ENCODE measurements around the gene CNTNAP5. TPM values are rescaled to one million over a fixed set of nuclear protein-coding genes. Genes with fewer than 3 reads are reported as not detected.
"Not testable (repeated sequence)": the region's sequence is repeated elsewhere in the genome, so short reads cannot be mapped to it uniquely, and the experiment has no call there.

The CNTNAP5 gene
- total RNA-seq, 1 experiment from 2014 or later = not detected

- H3K27ac ChIP-seq (ENCODE audit: low read depth, low read length, poor library complexity, severe bottlenecking) = no peak overlapping the region
- POLR2A ChIA-PET (ENCODE audit: low non-redundant PET) = no interaction called here
- H3K9me3 ChIP-seq (ENCODE audit: low read depth, low read length, poor library complexity, severe bottlenecking) = no peaks in the 10 kb centered on the region
- no peaks in the 10 kb centered on the region for H3K4me1 ChIP-seq (ENCODE audit: insufficient read depth, low read length, poor library complexity, severe bottlenecking)
- BruUV-seq (replicated peaks) = no TSS peak
- no peak for DNase-seq (ENCODE audit: low spot score)
- no peak overlapping the region for H3K4me3 ChIP-seq (ENCODE audit: low read depth, low read length, poor library complexity, severe bottlenecking)
- intact Hi-C loops (cut with micrococcal nuclease; ENCODE audit: unreplicated experiment) = no loop called here
- H3K36me3 ChIP-seq (ENCODE audit: insufficient read depth, low read length, poor library complexity, severe bottlenecking) = no peaks in the 10 kb centered on the region
- TF ChIP-seq CTCF (conservative IDR thresholded peaks at IDR 0.05; ENCODE audit: low read depth, low read length) = no peak
- TF ChIP-seq EZH2 (IDR thresholded peaks at IDR 0.05; ENCODE audit: borderline replicate concordance, low read depth, low read length, poor library complexity, severe bottlenecking) = no peak
- H3K27me3 ChIP-seq (replicated peaks; ENCODE audit: insufficient read depth, low read depth, low read length, poor library complexity) = peaks cover 6% of the 10 kb centered on the region
- CTCF ChIA-PET = no interaction called here
Measured at GRCh38 chr2:124402274-124402673, 377.2 kb downstream of the CNTNAP5 start.

GRCh38 chr2:124407836-124408534 is 382.9 kb downstream of the CNTNAP5 start:
- intact Hi-C loops (cut with micrococcal nuclease; ENCODE audit: unreplicated experiment); H3K27me3 ChIP-seq (replicated peaks; ENCODE audit: insufficient read depth, low read depth, low read length, poor library complexity); H3K27ac ChIP-seq (ENCODE audit: low read depth, low read length, poor library complexity, severe bottlenecking); H3K4me1 ChIP-seq (ENCODE audit: insufficient read depth, low read length, poor library complexity, severe bottlenecking); H3K4me3 ChIP-seq (ENCODE audit: low read depth, low read length, poor library complexity, severe bottlenecking); DNase-seq (ENCODE audit: low spot score); H3K9me3 ChIP-seq (ENCODE audit: low read depth, low read length, poor library complexity, severe bottlenecking); POLR2A ChIA-PET (ENCODE audit: low non-redundant PET); CTCF ChIA-PET; BruUV-seq (replicated peaks); H3K36me3 ChIP-seq (ENCODE audit: insufficient read depth, low read length, poor library complexity, severe bottlenecking): not testable (repeated sequence)

- TF ChIP-seq EZH2 (IDR thresholded peaks at IDR 0.05; ENCODE audit: borderline replicate concordance, low read depth, low read length, poor library complexity, severe bottlenecking) = no peak
- no peak for TF ChIP-seq CTCF (conservative IDR thresholded peaks at IDR 0.05; ENCODE audit: low read depth, low read length)
- CTCF ChIA-PET = no interaction called here
- DNase-seq (ENCODE audit: low spot score) = no peak
- Histone ChIP-seq H3K9me3 (ENCODE audit: low read depth, low read length, poor library complexity, severe bottlenecking) (peaks cover 4% of the 10 kb centered on the region), H3K4me1 (ENCODE audit: insufficient read depth, low read length, poor library complexity, severe bottlenecking) (no peaks in the 10 kb centered on the region), H3K27me3 (replicated peaks; ENCODE audit: insufficient read depth, low read depth, low read length, poor library complexity) (no peaks in the 10 kb centered on the region), H3K36me3 (ENCODE audit: insufficient read depth, low read length, poor library complexity, severe bottlenecking) (no peaks in the 10 kb centered on the region), H3K4me3 (ENCODE audit: low read depth, low read length, poor library complexity, severe bottlenecking) (no peak overlapping the region), H3K27ac (ENCODE audit: low read depth, low read length, poor library complexity, severe bottlenecking) (no peak overlapping the region)
- BruUV-seq (replicated peaks) = no TSS peak
- intact Hi-C loops (cut with micrococcal nuclease; ENCODE audit: unreplicated experiment) = no loop called here
- POLR2A ChIA-PET (ENCODE audit: low non-redundant PET) = no interaction called here
Measured at GRCh38 chr2:124424074-124424473, 399.0 kb downstream of the CNTNAP5 start.

- Histone ChIP-seq H3K9me3 (ENCODE audit: low read depth, low read length, poor library complexity, severe bottlenecking) (peaks cover 4% of the 10 kb centered on the region), H3K4me3 (ENCODE audit: low read depth, low read length, poor library complexity, severe bottlenecking) (no peak overlapping the region), H3K27me3 (replicated peaks; ENCODE audit: insufficient read depth, low read depth, low read length, poor library complexity) (no peaks in the 10 kb centered on the region), H3K4me1 (ENCODE audit: insufficient read depth, low read length, poor library complexity, severe bottlenecking) (no peaks in the 10 kb centered on the region), H3K27ac (ENCODE audit: low read depth, low read length, poor library complexity, severe bottlenecking) (no peak overlapping the region), H3K36me3 (ENCODE audit: insufficient read depth, low read length, poor library complexity, severe bottlenecking) (no peaks in the 10 kb centered on the region)
- CTCF ChIA-PET = no interaction called here
- no TSS peak for BruUV-seq (replicated peaks)
- DNase-seq (ENCODE audit: low spot score) = no peak
- TF ChIP-seq EZH2 (IDR thresholded peaks at IDR 0.05; ENCODE audit: borderline replicate concordance, low read depth, low read length, poor library complexity, severe bottlenecking) (no peak), CTCF (conservative IDR thresholded peaks at IDR 0.05; ENCODE audit: low read depth, low read length) (no peak)
- intact Hi-C loops (cut with micrococcal nuclease; ENCODE audit: unreplicated experiment) = no loop called here
- POLR2A ChIA-PET (ENCODE audit: low non-redundant PET) = no interaction called here
Measured at GRCh38 chr2:124426122-124426521, 401.0 kb downstream of the CNTNAP5 start.
